Activated CD4-positive, alpha-beta memory T cell treated with anti-CD3 and anti-CD28 coated beads for 36 hours (primary cell): ENCODE data around the gene LIMS2. TPM values are rescaled to one million over a fixed set of nuclear protein-coding genes. Genes with fewer than 3 reads are reported as not detected.

Experiments
- CTCF ChIA-PET: fragments of 350-600 bp; sonication (Branson Sonifier 250); formaldehyde crosslinking; loops from one replicate; lab custom pipeline; 2021; ENCODE audit warnings: antibody characterized with exemption, inconsistent platforms; lab: Charles Lee
- POLR2A ChIA-PET: fragments of 350-600 bp; sonication (Branson Sonifier 250); formaldehyde crosslinking; loops from one replicate; lab custom pipeline; 2021; ENCODE audit warnings: antibody characterized with exemption; lab: Charles Lee
- DNase-seq: peaks from one replicate; pipeline ENCODE4 v3.0.0-alpha.2; 2020
- H3K27ac Mint-ChIP-seq: one replicate; pipeline ENCODE4 v1.8.0; 2021; ENCODE audit warnings: mixed read lengths
- H3K27me3 Mint-ChIP-seq: one replicate; pipeline ENCODE4 v1.8.0; 2021; ENCODE audit warnings: mixed read lengths
- H3K36me3 Mint-ChIP-seq: one replicate; pipeline ENCODE4 v1.8.0; 2021; ENCODE audit warnings: mixed read lengths
- H3K4me1 Mint-ChIP-seq: one replicate; pipeline ENCODE4 v1.8.0; 2021; ENCODE audit warnings: low read depth, mixed read lengths
- H3K4me3 Mint-ChIP-seq: one replicate; pipeline ENCODE4 v1.8.0; 2021; ENCODE audit warnings: mild to moderate bottlenecking, mixed read lengths
- H3K9me3 Mint-ChIP-seq: one replicate; pipeline ENCODE4 v1.8.0; 2021; ENCODE audit warnings: mixed read lengths
- intact Hi-C: fragments of 100-400 bp; cut with micrococcal nuclease; formaldehyde crosslinking; loops from one replicate; pipeline ENCODE4 v1.15.1; 2023
- total RNA-seq, 2 experiments: library from RNA; stranded (reverse); gene quantifications; one replicate each; pipeline ENCODE4 v1.2.3, GENCODE V29; 2021

The LIMS2 gene
- total RNA-seq, 2 experiments from 2014 or later: 12.3 to 13.1 TPM

- no peak overlapping the region for H3K4me3 Mint-ChIP-seq
- CTCF ChIA-PET: no interaction called here
- H3K4me1 Mint-ChIP-seq: peaks cover 21% of the 10 kb centered on the region
- POLR2A ChIA-PET: interaction anchor here (1.2 kb wide), 2 partner anchors 17 to 149 kb away, joined by 3 read pairs; no protein-coding TSS in a partner anchor
- peaks cover 30% of the 10 kb centered on the region for H3K36me3 Mint-ChIP-seq
- intact Hi-C loops: no loop called here
- DNase-seq: no peak
- no peaks in the 10 kb centered on the region for H3K9me3 Mint-ChIP-seq
- no peaks in the 10 kb centered on the region for H3K27me3 Mint-ChIP-seq
- no peak overlapping the region for H3K27ac Mint-ChIP-seq
These were observed 32.7 kb upstream of the LIMS2 start for GRCh38 chr2:127707890-127708648.

GRCh38 chr2:127706215-127706990 lies 31.1 kb upstream of the LIMS2 start:
- Mint-ChIP-seq H3K36me3 (peaks cover 37% of the 10 kb centered on the region), H3K4me1 (peaks cover 30% of the 10 kb centered on the region), H3K27me3 (no peaks in the 10 kb centered on the region), H3K9me3 (no peaks in the 10 kb centered on the region), H3K27ac (peak overlapping the region; percentile 58), H3K4me3 (no peak overlapping the region)
- ChIA-PET POLR2A (interaction anchor here (0.7 kb wide), 1 partner anchor 101 kb away, joined by 3 read pairs; no protein-coding TSS in a partner anchor), CTCF (no interaction called here)
- intact Hi-C loops: no loop called here
- no peak for DNase-seq

GRCh38 chr2:127705391-127706065 lies 30.2 kb upstream of the LIMS2 start:
- DNase-seq: no peak
- H3K9me3 Mint-ChIP-seq: no peaks in the 10 kb centered on the region
- peaks cover 32% of the 10 kb centered on the region for H3K4me1 Mint-ChIP-seq
- ChIA-PET POLR2A (interaction anchor here (0.7 kb wide), 1 partner anchor 102 kb away, joined by 3 read pairs; no protein-coding TSS in a partner anchor), CTCF (interaction anchor here (1.1 kb wide), 2 partner anchors 9 to 56 kb away, joined by 3 read pairs; no protein-coding TSS in a partner anchor)
- peaks cover 37% of the 10 kb centered on the region for H3K36me3 Mint-ChIP-seq
- no peak overlapping the region for H3K4me3 Mint-ChIP-seq
- no peaks in the 10 kb centered on the region for H3K27me3 Mint-ChIP-seq
- intact Hi-C loops: no loop called here
- H3K27ac Mint-ChIP-seq: peak overlapping the region; percentile 54

DNA sequence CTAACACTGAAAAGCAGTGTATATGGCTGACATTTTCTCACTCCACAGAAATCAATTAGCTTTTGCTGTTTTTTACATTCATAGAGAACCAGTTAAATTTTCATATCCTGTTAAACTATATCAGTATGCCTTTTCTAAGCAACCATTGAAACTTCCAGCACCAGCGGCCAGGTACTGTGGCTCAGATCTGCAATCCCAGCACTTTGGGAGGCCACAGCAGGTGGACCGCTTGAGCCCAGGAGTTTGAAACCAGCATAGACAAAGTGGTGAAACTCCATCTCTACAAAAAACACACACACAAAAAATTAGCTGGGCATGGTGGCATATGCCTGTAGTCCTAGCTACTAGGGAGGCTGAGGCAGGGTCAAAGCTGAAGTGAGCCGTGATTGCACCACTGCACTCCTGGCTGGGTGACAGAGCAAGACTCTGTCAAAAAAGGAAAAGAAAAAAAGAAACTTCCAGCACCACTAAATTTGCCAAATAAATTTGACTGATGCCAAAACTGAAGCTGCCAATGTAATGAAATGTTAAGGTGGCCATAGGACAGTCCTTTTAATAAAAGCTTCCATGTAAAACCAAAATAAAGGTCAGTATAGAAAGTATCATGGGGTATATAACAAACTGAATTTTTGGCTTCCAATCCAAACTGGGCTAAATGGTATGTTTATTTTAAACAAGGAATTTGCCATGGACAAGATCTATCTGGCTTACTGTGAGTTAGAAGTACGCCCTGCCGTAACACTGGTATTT lies 29.5 kb upstream of the LIMS2 start:
- peak overlapping the region; percentile 54 for H3K27ac Mint-ChIP-seq
- H3K4me3 Mint-ChIP-seq: no peak overlapping the region

GRCh38 chr2:127703282-127703681 lies 28.0 kb upstream of the LIMS2 start:
- intact Hi-C loops: loop anchor here (5.0 kb wide), 5 partner anchors 34 to 324 kb away; partner anchors contain the start of genes MAP3K2, POLR2D and SAP130
- Mint-ChIP-seq H3K27ac (no peak overlapping the region), H3K4me3 (no peak overlapping the region), H3K36me3 (peaks cover 27% of the 10 kb centered on the region), H3K9me3 (no peaks in the 10 kb centered on the region), H3K4me1 (peaks cover 37% of the 10 kb centered on the region), H3K27me3 (no peaks in the 10 kb centered on the region)
- DNase-seq: no peak
- CTCF ChIA-PET: no interaction called here
- POLR2A ChIA-PET: interaction anchor here (1.1 to 2.0 kb wide), 2 partner anchors 105 to 150 kb away, joined by 6 read pairs; no protein-coding TSS in a partner anchor

More for the DNA sequence above, 29.5 kb upstream of the LIMS2 start:
- DNase-seq: no peak
- Mint-ChIP-seq H3K9me3 (no peaks in the 10 kb centered on the region), H3K36me3 (peaks cover 37% of the 10 kb centered on the region), H3K27me3 (no peaks in the 10 kb centered on the region), H3K4me1 (peaks cover 37% of the 10 kb centered on the region)
- CTCF ChIA-PET: interaction anchor here (1.1 kb wide), 2 partner anchors 9 to 55 kb away, joined by 3 read pairs; no protein-coding TSS in a partner anchor
- POLR2A ChIA-PET: interaction anchor here (0.6 to 0.9 kb wide), 2 partner anchors 178 to 320 kb away, joined by 3 to 4 read pairs; partner anchors contain the start of gene IWS1
- intact Hi-C loops: loop anchor here (5.0 kb wide), 5 partner anchors 32 to 322 kb away; partner anchors contain the start of genes MAP3K2, POLR2D and SAP130

GRCh38 chr2:127702395-127703009 lies 27.2 kb upstream of the LIMS2 start:
- Mint-ChIP-seq H3K9me3 (no peaks in the 10 kb centered on the region), H3K27ac (peak overlapping the region; percentile 90), H3K4me3 (peak overlapping the region; percentile 83), H3K4me1 (peaks cover 37% of the 10 kb centered on the region), H3K36me3 (peaks cover 24% of the 10 kb centered on the region), H3K27me3 (no peaks in the 10 kb centered on the region)
- POLR2A ChIA-PET: interaction anchor here (0.5 to 2.0 kb wide), 8 partner anchors 8 to 156 kb away, joined by 3 to 8 read pairs (median 6); partner anchors contain the start of gene WDR33
- intact Hi-C loops: loop anchor here (5.0 kb wide), 5 partner anchors 35 to 325 kb away; partner anchors contain the start of genes MAP3K2, POLR2D and SAP130
- CTCF ChIA-PET: interaction anchor here (0.8 to 1.0 kb wide), 2 partner anchors 53 to 66 kb away, joined by 3 read pairs; no protein-coding TSS in a partner anchor
- DNase-seq: no peak

DNA sequence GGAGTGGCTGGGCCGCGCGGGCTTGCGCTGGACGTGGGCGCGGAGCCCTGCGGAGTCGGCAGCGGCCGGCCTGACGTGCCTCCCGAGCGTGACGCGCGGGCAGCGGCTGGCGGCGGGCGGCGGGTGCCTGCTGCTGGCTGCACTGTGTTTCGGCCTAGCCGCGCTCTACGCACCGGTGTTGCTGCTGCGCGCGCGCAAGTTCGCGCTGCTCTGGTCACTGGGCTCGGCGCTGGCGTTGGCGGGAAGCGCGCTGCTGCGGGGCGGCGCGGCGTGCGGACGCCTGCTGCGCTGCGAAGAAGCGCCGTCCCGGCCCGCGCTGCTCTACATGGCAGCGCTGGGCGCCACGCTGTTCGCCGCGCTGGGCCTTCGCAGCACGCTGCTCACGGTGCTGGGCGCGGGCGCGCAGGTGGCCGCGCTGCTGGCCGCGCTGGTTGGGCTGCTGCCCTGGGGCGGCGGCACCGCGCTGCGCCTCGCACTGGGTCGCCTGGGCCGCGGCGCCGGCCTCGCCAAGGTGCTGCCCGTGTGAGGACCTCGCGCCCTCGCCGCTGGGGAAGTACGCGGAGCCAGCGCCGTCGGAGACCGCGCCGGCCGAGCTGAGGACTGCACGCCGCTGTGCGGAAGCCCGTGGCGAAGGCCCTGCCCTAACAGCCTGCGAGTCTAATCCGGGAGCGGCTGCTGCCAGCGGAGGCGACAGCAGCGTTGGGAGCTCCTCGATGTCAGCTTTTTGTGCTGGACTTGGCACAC lies 26.5 kb upstream of the LIMS2 start:
- Mint-ChIP-seq H3K27ac (peak overlapping the region; percentile 95), H3K27me3 (no peaks in the 10 kb centered on the region), H3K9me3 (no peaks in the 10 kb centered on the region), H3K36me3 (peaks cover 21% of the 10 kb centered on the region), H3K4me3 (peak overlapping the region; percentile 92), H3K4me1 (peaks cover 37% of the 10 kb centered on the region)
- ChIA-PET POLR2A (interaction anchor here (0.5 to 2.0 kb wide), 11 partner anchors 9 to 389 kb away, joined by 3 to 8 read pairs (median 4); partner anchors contain the start of genes IWS1, UGGT1 and WDR33), CTCF (interaction anchor here (1.0 to 1.6 kb wide), 3 partner anchors 9 to 109 kb away, joined by 3 to 5 read pairs (median 3); partner anchors contain the start of gene WDR33)
- DNase-seq: peak; percentile 88
- intact Hi-C loops: loop anchor here (1.0 to 5.0 kb wide), 8 partner anchors 35 to 389 kb away; partner anchors contain the start of genes IWS1, MAP3K2, POLR2D and SAP130

DNA sequence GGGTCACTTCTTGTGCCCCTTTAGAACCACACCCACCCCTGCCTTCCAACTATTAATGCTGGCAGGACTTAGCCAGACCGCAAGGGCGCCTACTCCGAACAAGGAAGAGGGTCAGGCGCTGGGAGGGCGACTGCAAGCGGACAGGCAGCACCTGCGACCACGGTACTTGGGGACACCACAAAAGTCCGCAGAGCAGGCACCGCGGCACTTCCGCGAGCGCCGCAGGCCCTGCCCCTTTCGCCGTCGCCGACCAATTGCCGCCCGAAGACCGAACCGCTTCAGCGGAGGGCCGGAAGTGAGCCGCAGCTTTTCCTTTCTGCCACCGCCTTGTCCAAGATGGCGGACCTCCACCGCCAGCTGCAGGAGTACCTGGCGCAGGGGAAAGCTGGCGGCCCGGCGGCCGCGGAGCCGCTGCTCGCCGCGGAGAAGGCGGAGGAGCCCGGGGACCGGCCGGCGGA lies 25.9 kb upstream of the LIMS2 start, which contains the start of gene SFT2D3:
TSS of gene SFT2D3 (plus strand) at position 305 of the 458 bp plus-strand sequence. CDS start at position 337, 32 bp downstream.
- intact Hi-C loops: loop anchor here (1.0 to 5.0 kb wide), 8 partner anchors 36 to 390 kb away; partner anchors contain the start of genes IWS1, MAP3K2, POLR2D and SAP130
- Mint-ChIP-seq H3K36me3 (peaks cover 20% of the 10 kb centered on the region), H3K27ac (peak within 1 kb of the TSS; percentile 95), H3K27me3 (no peaks in the 10 kb centered on the region), H3K4me3 (peak within 1 kb of the TSS; percentile 92), H3K9me3 (no peaks in the 10 kb centered on the region), H3K4me1 (peaks cover 37% of the 10 kb centered on the region)
- peak; percentile 95 for DNase-seq
- ChIA-PET CTCF (interaction anchor here (1.0 to 1.6 kb wide), 2 partner anchors 10 to 110 kb away, joined by 3 to 5 read pairs; partner anchors contain the start of gene WDR33), POLR2A (interaction anchor here (0.9 to 1.9 kb wide), 6 partner anchors 9 to 390 kb away, joined by 3 to 8 read pairs (median 4); partner anchors contain the start of genes IWS1, UGGT1 and WDR33)

GRCh38 chr2:127700527-127701192 lies 25.3 kb upstream of the LIMS2 start:
- Mint-ChIP-seq H3K27ac (peak overlapping the region; percentile 95), H3K4me1 (peaks cover 37% of the 10 kb centered on the region), H3K27me3 (no peaks in the 10 kb centered on the region), H3K9me3 (no peaks in the 10 kb centered on the region), H3K4me3 (peak overlapping the region; percentile 92), H3K36me3 (peaks cover 19% of the 10 kb centered on the region)
- intact Hi-C loops: loop anchor here (1.0 to 5.0 kb wide), 8 partner anchors 37 to 391 kb away; partner anchors contain the start of genes IWS1, MAP3K2, POLR2D and SAP130
- peak; percentile 44 for DNase-seq
- ChIA-PET CTCF (interaction anchor here (1.0 to 1.6 kb wide), 2 partner anchors 10 to 110 kb away, joined by 3 to 5 read pairs; partner anchors contain the start of gene WDR33), POLR2A (interaction anchor here (0.9 to 1.9 kb wide), 6 partner anchors 10 to 390 kb away, joined by 3 to 8 read pairs (median 4); partner anchors contain the start of genes IWS1, UGGT1 and WDR33)
